ENCODE data around the gene ANKRD2.

ANKRD2 gene

GRCh38 chr10:97600616-97601015 lies 28.0 kb downstream of the ANKRD2 start:
- Histone ChIP-seq H3K36me3 (ENCODE audit: control insufficient read depth, insufficient read depth, low read length) (no peaks in the 10 kb centered on the region), H3K27me3 (replicated peaks; ENCODE audit: control insufficient read depth, insufficient read depth, low read length) (no peaks in the 10 kb centered on the region; the same call in 1 of the 2 replicates), H3K4me3 (replicated peaks; ENCODE audit: low read depth, low read length) (no peak overlapping the region)
- no peak for DNase-seq (ENCODE audit: extremely low read depth, insufficient read length)
- no peak for TF ChIP-seq CTCF (IDR thresholded peaks at IDR 0.05; ENCODE audit: insufficient read depth, low read length, poor library complexity, severe bottlenecking)

GRCh38 chr10:97601268-97602215 lies 29.0 kb downstream of the ANKRD2 start:
- Histone ChIP-seq H3K4me3 (replicated peaks; ENCODE audit: low read depth, low read length) (no peak overlapping the region), H3K27me3 (replicated peaks; ENCODE audit: control insufficient read depth, insufficient read depth, low read length) (no peaks in the 10 kb centered on the region; the same call in 1 of the 2 replicates)
- TF ChIP-seq CTCF (IDR thresholded peaks at IDR 0.05; ENCODE audit: insufficient read depth, low read length, poor library complexity, severe bottlenecking) = no peak

GRCh38 chr10:97607095-97607636 lies 34.6 kb downstream of the ANKRD2 start:
- no peak for TF ChIP-seq CTCF (IDR thresholded peaks at IDR 0.05; ENCODE audit: insufficient read depth, low read length, poor library complexity, severe bottlenecking)
- no peak overlapping the region for H3K4me3 ChIP-seq (replicated peaks; ENCODE audit: low read depth, low read length)
- DNase-seq (ENCODE audit: extremely low read depth, insufficient read length) = no peak
- H3K27me3 ChIP-seq (replicated peaks; ENCODE audit: control insufficient read depth, insufficient read depth, low read length) = no peaks in the 10 kb centered on the region
- H3K36me3 ChIP-seq (ENCODE audit: control insufficient read depth, insufficient read depth, low read length) = no peaks in the 10 kb centered on the region

More at GRCh38 chr10:97601268-97602215, 29.0 kb downstream of the ANKRD2 start:
- no peaks in the 10 kb centered on the region for H3K36me3 ChIP-seq (ENCODE audit: control insufficient read depth, insufficient read depth, low read length)
- DNase-seq (ENCODE audit: extremely low read depth, insufficient read length) = no peak

- Histone ChIP-seq H3K27me3 (replicated peaks; ENCODE audit: control insufficient read depth, insufficient read depth, low read length) (no peaks in the 10 kb centered on the region), H3K36me3 (ENCODE audit: control insufficient read depth, insufficient read depth, low read length) (no peaks in the 10 kb centered on the region), H3K4me3 (replicated peaks; ENCODE audit: low read depth, low read length) (no peak overlapping the region)
- no peak for DNase-seq (ENCODE audit: extremely low read depth, insufficient read length)
- TF ChIP-seq CTCF (IDR thresholded peaks at IDR 0.05; ENCODE audit: insufficient read depth, low read length, poor library complexity, severe bottlenecking) = no peak
These were observed 36.5 kb downstream of the ANKRD2 start for GRCh38 chr10:97608991-97609561.

GRCh38 chr10:97611473-97611872 lies 38.9 kb downstream of the ANKRD2 start:
- no peaks in the 10 kb centered on the region for H3K27me3 ChIP-seq (replicated peaks; ENCODE audit: control insufficient read depth, insufficient read depth, low read length)
- DNase-seq (ENCODE audit: extremely low read depth, insufficient read length) = no peak
- H3K36me3 ChIP-seq (ENCODE audit: control insufficient read depth, insufficient read depth, low read length) = no peaks in the 10 kb centered on the region

More at GRCh38 chr10:97611473-97611872, 38.9 kb downstream of the ANKRD2 start:
- TF ChIP-seq CTCF (IDR thresholded peaks at IDR 0.05; ENCODE audit: insufficient read depth, low read length, poor library complexity, severe bottlenecking) = no peak
- H3K4me3 ChIP-seq (replicated peaks; ENCODE audit: low read depth, low read length) = no peak overlapping the region
